OCI-LY3 (cell line): ENCODE data around the gene DAB1.

Experiments used
- H2AFZ ChIP-seq: fragments of 200-600, 300-600 bp; shearing (Covaris generic); 2 replicates; pipeline ENCODE4 v1.6.0; 2014; ENCODE audit warnings: antibody characterized with exemption, low read depth, low read length
- H3K27ac ChIP-seq: fragments of 200-600, 300-600 bp; sonication (generic); 2 replicates; pipeline ENCODE4 v1.5.1; 2014; ENCODE audit warnings: mild to moderate bottlenecking, low read length, moderate library complexity, mixed read lengths
- H3K27me3 ChIP-seq: fragments of 200-600, 300-600 bp; sonication (generic); 2 replicates; pipeline ENCODE4 v1.6.1; 2014; ENCODE audit warnings: low read depth, low read length, mixed read lengths
- H3K36me3 ChIP-seq: fragments of 200-600, 300-600 bp; sonication (generic); replicated peaks from 2 replicates; pipeline ENCODE3; 2014; ENCODE audit warnings: low read depth, low read length, mixed read lengths
- H3K4me1 ChIP-seq: fragments of 300-600, 200-600 bp; sonication (generic); 2 replicates; pipeline ENCODE4 v1.6.1; 2014; ENCODE audit warnings: low read length, mixed read lengths
- H3K4me2 ChIP-seq: fragments of 200-600, 300-600 bp; sonication (generic); 2 replicates; pipeline ENCODE4 v1.6.1; 2014; ENCODE audit warnings: low read length, mixed read lengths
- H3K4me3 ChIP-seq: fragments of 300-600, 200-600 bp; sonication (generic); 2 replicates; pipeline ENCODE4 v1.5.1; 2014; ENCODE audit warnings: antibody characterized with exemption, mild to moderate bottlenecking, low read length, moderate library complexity
- H3K79me2 ChIP-seq: fragments of 300-600, 200-600 bp; shearing (Covaris generic); 2 replicates; pipeline ENCODE4 v1.6.1; 2014; ENCODE audit warnings: mild to moderate bottlenecking, low read length, mixed read lengths
- H3K9ac ChIP-seq: fragments of 300-600, 200-600 bp; shearing (Covaris generic); 2 replicates; pipeline ENCODE4 v1.6.0; 2014; ENCODE audit warnings: mild to moderate bottlenecking, low read length, moderate library complexity
- H3K9me3 ChIP-seq: fragments of 200-600, 300-600 bp; shearing (Covaris generic); 2 replicates; pipeline ENCODE4 v1.6.1; 2014; ENCODE audit warnings: low read length, mixed read lengths; ENCODE audit not compliant: insufficient read depth
- H4K20me1 ChIP-seq: fragments of 200-600, 300-600 bp; sonication (generic); 2 replicates; pipeline ENCODE4 v1.6.1; 2016; ENCODE audit warnings: low read length, mixed read lengths; ENCODE audit not compliant: insufficient read depth
- EZH2phosphoT487 ChIP-seq: fragments of 200-600 bp; shearing (Covaris generic); IDR thresholded peaks from 2 replicates; pipeline ENCODE4 v1.6.1; 2018; ENCODE audit warnings: antibody characterized with exemption, mixed run types, low read depth
- TF ChIP-seq, protein P1 (sequence below): fragments of 200-600, 300-600 bp; sonication (generic); IDR thresholded peaks from 2 replicates; pipeline ENCODE4 v1.5.1; 2014; ENCODE audit warnings: antibody characterized with exemption, low read length, low read depth

The DAB1 gene

DNA sequence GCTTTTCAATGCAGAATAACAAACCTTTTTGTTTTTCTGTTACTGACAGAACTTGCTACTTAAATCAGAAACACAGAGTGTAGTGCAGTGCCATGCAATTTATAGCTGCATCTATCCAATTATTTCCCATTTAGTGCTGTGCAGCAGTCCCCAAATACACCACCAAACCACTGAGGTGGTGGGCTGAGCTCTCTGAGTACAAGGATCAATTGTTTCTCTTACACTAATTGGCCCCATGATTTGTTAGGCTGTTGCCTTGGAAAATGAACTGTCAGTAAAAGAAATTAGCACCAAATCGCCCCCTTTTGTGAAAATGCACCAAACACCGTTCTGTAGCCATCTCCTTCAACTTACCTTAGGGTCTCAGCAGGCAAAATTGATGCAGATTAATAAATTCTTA is 339.2 kb downstream of the DAB1 start:
- H3K9ac ChIP-seq, result no peak overlapping the region
- no peak overlapping the region for H3K27ac ChIP-seq
- no peak overlapping the region for H3K4me2 ChIP-seq
- no peak overlapping the region for H3K4me3 ChIP-seq
- no peaks in the 10 kb centered on the region for H3K9me3 ChIP-seq
- TF ChIP-seq, protein P1, sequence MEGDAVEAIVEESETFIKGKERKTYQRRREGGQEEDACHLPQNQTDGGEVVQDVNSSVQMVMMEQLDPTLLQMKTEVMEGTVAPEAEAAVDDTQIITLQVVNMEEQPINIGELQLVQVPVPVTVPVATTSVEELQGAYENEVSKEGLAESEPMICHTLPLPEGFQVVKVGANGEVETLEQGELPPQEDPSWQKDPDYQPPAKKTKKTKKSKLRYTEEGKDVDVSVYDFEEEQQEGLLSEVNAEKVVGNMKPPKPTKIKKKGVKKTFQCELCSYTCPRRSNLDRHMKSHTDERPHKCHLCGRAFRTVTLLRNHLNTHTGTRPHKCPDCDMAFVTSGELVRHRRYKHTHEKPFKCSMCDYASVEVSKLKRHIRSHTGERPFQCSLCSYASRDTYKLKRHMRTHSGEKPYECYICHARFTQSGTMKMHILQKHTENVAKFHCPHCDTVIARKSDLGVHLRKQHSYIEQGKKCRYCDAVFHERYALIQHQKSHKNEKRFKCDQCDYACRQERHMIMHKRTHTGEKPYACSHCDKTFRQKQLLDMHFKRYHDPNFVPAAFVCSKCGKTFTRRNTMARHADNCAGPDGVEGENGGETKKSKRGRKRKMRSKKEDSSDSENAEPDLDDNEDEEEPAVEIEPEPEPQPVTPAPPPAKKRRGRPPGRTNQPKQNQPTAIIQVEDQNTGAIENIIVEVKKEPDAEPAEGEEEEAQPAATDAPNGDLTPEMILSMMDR, result no peak
- TF ChIP-seq EZH2phosphoT487, result no peak
- no peaks in the 10 kb centered on the region for H4K20me1 ChIP-seq
- H3K27me3 ChIP-seq, result 0 out of 2 replicates have a peak, but pooled peaks cover 3% of the 10 kb centered on the region
- no peaks in the 10 kb centered on the region for H3K79me2 ChIP-seq
- no peak overlapping the region for H2AFZ ChIP-seq
- H3K4me1 ChIP-seq, result no peaks in the 10 kb centered on the region
- no peaks in the 10 kb centered on the region for H3K36me3 ChIP-seq

DNA sequence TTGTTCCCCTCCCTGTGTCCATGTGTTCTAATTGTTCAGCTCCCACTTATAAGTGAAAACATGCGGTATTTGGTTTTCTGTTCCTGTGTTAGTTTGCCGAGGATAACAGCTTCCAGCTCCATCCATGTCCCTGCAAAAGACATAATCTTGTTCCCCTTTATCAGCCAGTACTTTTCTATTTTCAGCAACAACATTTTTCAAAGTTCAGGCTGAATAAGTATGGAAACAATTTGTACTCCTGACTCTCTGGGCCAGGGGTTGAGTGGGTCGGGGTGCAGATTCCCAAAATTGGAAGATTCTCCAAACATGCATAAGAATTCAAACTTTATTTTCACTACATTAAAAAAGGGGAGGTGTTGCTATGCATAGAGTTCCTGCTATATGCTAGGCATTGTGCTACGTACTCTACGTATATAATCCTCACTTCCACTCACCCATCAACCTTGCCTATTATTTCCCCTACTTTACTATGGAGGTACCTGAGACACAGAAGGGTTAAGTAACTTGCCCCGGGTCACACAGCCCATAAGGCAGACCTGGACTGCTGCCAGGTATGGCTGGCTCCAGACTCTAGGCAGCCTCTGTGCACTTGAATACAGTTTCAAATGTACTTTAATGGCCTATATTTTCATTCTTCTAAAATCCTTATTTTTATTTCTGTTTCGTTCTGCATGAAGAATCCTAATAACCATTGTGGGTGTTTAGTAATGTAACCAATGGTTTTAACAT is 341.0 kb downstream of the DAB1 start:
- H3K9me3 ChIP-seq, result no peaks in the 10 kb centered on the region
- no peaks in the 10 kb centered on the region for H3K4me1 ChIP-seq
- no peak overlapping the region for H3K9ac ChIP-seq
- 0 out of 2 replicates have a peak, but pooled peaks cover 3% of the 10 kb centered on the region for H3K27me3 ChIP-seq
- H2AFZ ChIP-seq, result no peak overlapping the region
- H3K27ac ChIP-seq, result no peak overlapping the region
- no peak overlapping the region for H3K4me2 ChIP-seq
- no peaks in the 10 kb centered on the region for H3K36me3 ChIP-seq
- TF ChIP-seq EZH2phosphoT487, result no peak
- TF ChIP-seq, protein P1, result no peak
- no peak overlapping the region for H3K4me3 ChIP-seq
- no peaks in the 10 kb centered on the region for H3K79me2 ChIP-seq
- H4K20me1 ChIP-seq, result no peaks in the 10 kb centered on the region

DNA sequence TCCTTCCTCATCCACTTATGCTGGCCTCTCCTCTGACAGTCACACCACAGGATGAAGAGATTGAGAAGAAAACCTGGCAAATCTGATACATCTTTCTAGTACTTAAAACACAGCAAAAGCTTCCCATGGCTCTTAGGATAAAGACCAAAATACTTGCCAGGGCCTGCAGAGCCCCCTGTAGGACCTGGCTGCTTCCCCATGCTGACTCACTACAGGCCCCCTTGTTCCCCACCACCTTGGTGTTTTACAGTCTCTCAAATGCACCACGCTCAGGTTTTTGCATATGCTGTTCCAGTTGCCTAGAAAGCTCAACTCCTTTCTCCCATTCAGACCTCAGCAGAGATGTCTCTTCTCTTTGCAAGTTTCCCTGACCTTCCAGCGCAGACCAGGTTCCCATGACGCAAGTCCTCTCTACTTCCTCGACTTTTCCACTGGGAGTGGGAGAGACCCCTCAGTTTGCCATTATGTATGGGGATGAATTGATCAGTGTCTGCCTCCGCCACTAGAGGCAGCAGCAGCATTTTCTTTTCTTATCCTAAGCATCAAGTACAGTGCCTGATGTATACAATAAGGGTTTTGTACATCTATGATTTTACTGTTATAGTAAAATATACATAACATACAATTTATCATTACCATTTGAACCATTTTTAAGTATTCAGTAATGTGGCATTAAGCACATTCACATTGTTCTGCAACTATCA is 344.3 kb downstream of the DAB1 start:
- Histone ChIP-seq H3K27me3 (0 out of 2 replicates have a peak, but pooled peaks cover 3% of the 10 kb centered on the region), H3K4me1 (no peaks in the 10 kb centered on the region), H3K36me3 (no peaks in the 10 kb centered on the region), H3K4me2 (no peak overlapping the region), H3K79me2 (no peaks in the 10 kb centered on the region), H3K4me3 (no peak overlapping the region), H3K9me3 (no peaks in the 10 kb centered on the region), H4K20me1 (no peaks in the 10 kb centered on the region), H3K27ac (no peak overlapping the region), H3K9ac (no peak overlapping the region), H2AFZ (no peak overlapping the region)
- TF ChIP-seq, protein P1, result peak; percentile 47; the same call in 1 of the 2 replicates
- TF ChIP-seq EZH2phosphoT487, result no peak

DNA sequence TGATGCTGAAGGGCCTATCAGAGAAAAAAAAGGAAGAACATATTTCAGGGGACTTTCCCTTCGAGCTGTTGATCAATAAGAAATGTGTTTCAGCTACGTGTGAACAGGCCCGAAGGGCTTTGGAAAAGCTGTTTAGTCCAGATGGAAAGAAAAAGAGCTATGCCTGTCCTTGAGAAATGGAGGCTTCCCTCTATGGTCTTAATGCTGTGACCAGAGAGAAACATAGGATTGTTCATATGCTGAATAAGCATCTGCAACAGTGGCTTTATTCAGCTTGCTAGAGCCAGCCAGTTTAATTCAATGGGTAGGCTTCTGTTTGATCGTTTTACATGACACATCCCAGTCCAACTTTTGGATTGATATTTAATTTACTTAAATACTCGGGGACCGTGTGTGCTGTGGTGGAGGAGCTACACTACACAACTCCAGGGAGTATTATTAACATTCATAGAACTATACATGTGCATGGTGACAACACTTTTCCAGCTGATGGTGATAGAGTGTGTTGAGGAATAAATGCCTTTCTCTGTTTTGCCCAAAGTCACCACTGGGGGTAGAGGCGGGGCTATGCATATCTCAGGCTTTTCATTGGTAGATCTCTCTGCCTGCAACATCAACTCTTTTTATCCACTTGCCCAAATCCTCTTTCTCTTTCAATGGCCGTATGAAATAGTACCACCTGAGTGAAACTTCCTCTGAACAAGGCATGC is 351.3 kb downstream of the DAB1 start:
- no peak overlapping the region for H3K9ac ChIP-seq
- no peak overlapping the region for H3K4me2 ChIP-seq
- H3K79me2 ChIP-seq, result no peaks in the 10 kb centered on the region
- no peak for TF ChIP-seq EZH2phosphoT487
- TF ChIP-seq, protein P1, result no peak
- no peak overlapping the region for H3K4me3 ChIP-seq
- H3K4me1 ChIP-seq, result peaks cover 6% of the 10 kb centered on the region; the same call in 1 of the 2 replicates
- no peaks in the 10 kb centered on the region for H3K9me3 ChIP-seq
- no peaks in the 10 kb centered on the region for H4K20me1 ChIP-seq
- no peaks in the 10 kb centered on the region for H3K36me3 ChIP-seq
- no peak overlapping the region for H2AFZ ChIP-seq
- no peak overlapping the region for H3K27ac ChIP-seq
- H3K27me3 ChIP-seq, result no peaks in the 10 kb centered on the region
